GM12891 (cell line): ENCODE results near the gene WNT3.

Source experiments
- PAX5 ChIP-seq: IDR thresholded peaks from 2 replicates; pipeline ENCODE4 v1.6.1; 2011; ENCODE audit warnings: low read length, moderate library complexity, mild to moderate bottlenecking; ENCODE audit not compliant: insufficient read depth, severe bottlenecking
- POLR2A ChIP-seq: IDR thresholded peaks from 2 replicates; pipeline ENCODE4 v1.6.1; 2011; ENCODE audit warnings: low read depth, low read length, control low read depth
- POLR2AphosphoS5 ChIP-seq: IDR thresholded peaks from 2 replicates; pipeline ENCODE4 v1.6.1; 2011; ENCODE audit warnings: low read depth, low read length, control low read depth
- TAF1 ChIP-seq: IDR thresholded peaks from 2 replicates; pipeline ENCODE4 v1.6.1; 2011; ENCODE audit warnings: low read depth, low read length, control low read depth

DNA sequence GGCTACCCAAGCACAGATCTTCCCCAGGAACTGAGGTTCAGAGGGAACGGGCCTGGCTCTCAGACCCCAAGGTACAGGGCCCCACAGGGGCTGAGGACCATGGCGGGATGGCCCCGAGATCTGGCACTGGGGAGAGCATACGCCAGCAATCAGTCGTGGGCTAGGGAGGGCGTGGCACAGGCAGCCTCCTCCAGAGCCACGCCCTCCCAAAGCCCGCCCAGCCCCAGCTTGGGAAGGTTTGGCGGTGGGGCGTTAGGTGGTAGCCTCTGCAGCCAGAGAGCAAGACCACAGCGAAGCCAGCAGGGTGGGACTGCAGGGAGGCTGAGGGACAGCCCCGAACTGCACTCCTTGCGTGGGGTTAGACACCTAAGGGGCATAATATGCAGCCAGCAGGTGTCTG, 44.5 kb upstream of the WNT3 start:
- TF ChIP-seq POLR2A (no peak), POLR2AphosphoS5 (no peak), TAF1 (no peak), PAX5 (no peak)
